ENCODE measurements around the gene WNK2. TPM values are rescaled to one million over a fixed set of nuclear protein-coding genes. Genes with fewer than 3 reads are reported as not detected.

Gene WNK2
- total and polyA plus RNA-seq, 2 of the 4 experiments (the other 2 are of a cell fraction), result not detected

GRCh38 chr9:93188426-93189368 is 4.8 kb downstream of the WNK2 start:
- intact Hi-C loops (cut with micrococcal nuclease), result no loop called here
- ChIA-PET POLR2A (ENCODE audit: unreplicated experiment) (no interaction called here), CTCF (interaction anchor here (0.9 kb wide), 1 partner anchor 31 kb away, joined by 4 read pairs; no protein-coding TSS in a partner anchor)
- no TSS peak for BruUV-seq (replicated peaks)
- Histone ChIP-seq H3K4me3 (ENCODE audit: insufficient read depth, low read depth, low read length) (no peak overlapping the region), H2AFZ (replicated peaks; ENCODE audit: low read length, poor library complexity) (no peak overlapping the region), H3K36me3 (ENCODE audit: control insufficient read depth, insufficient read depth, low read length) (no peaks in the 10 kb centered on the region), H4K5ac (ENCODE audit: low read depth, low read length) (no peak overlapping the region), H4K91ac (ENCODE audit: insufficient read depth, low read depth, low read length) (no peak overlapping the region), H4K8ac (ENCODE audit: low read depth in 2 of 2, low read length in 2 of 2) (no peak overlapping the region), H3K9me1 (ENCODE audit: insufficient read depth, low read length) (no peaks in the 10 kb centered on the region), H3K4me1 (ENCODE audit: control insufficient read depth, insufficient read depth, low read length) (no peaks in the 10 kb centered on the region), H3K18ac (ENCODE audit: low read depth, low read length) (no peak overlapping the region), H3K9me3 (ENCODE audit: control insufficient read depth, insufficient read depth, low read length) (no peaks in the 10 kb centered on the region), H2BK15ac (ENCODE audit: low read depth, low read length) (no peak overlapping the region), H3K4me2 (ENCODE audit: low read depth, low read length) (no peak overlapping the region), H3K4ac (ENCODE audit: low read depth, low read length) (no peak overlapping the region), H3K56ac (ENCODE audit: extremely low read depth, insufficient read depth, low read length) (no peak overlapping the region), H2BK5ac (ENCODE audit: low read depth, low read length, poor library complexity, severe bottlenecking) (no peak overlapping the region), H2AK9ac (replicated peaks; ENCODE audit: low read depth, low read length, poor library complexity) (no peak overlapping the region), H3K14ac (replicated peaks; ENCODE audit: low read depth, low read length) (no peak overlapping the region), H4K20me1 (ENCODE audit: insufficient read depth, low read length) (no peaks in the 10 kb centered on the region), H3K27me3 (ENCODE audit: control insufficient read depth, insufficient read depth, low read length) (peaks cover 49% of the 10 kb centered on the region), H3K9ac (ENCODE audit: low read depth, low read length) (no peak overlapping the region), H2AK5ac (ENCODE audit: low read depth, low read length) (no peak overlapping the region), H3K79me1 (ENCODE audit: low read depth in 1 of 2, low read length in 2 of 2) (no peaks in the 10 kb centered on the region), H2BK20ac (ENCODE audit: low read depth, low read length) (no peak overlapping the region), H3K27ac (ENCODE audit: insufficient read depth, low read length) (no peak overlapping the region), H3K23ac (ENCODE audit: low read depth, low read length) (no peak overlapping the region), H2BK120ac (ENCODE audit: low read depth, low read length) (no peak overlapping the region)
- dilution Hi-C loops (cut with HindIII; ENCODE audit: low sequenced_read_pairs, unreplicated experiment), result no loop called here
- DNase-seq (no peak), ATAC-seq (ENCODE audit: low read depth) (no peak)
- TF ChIP-seq USF2 (IDR thresholded peaks at IDR 0.05; ENCODE audit: low read depth, low read length) (no peak), MAFK (IDR thresholded peaks at IDR 0.05; ENCODE audit: low read depth, low read length) (no peak), MAZ (IDR thresholded peaks at IDR 0.05; ENCODE audit: borderline replicate concordance, low read depth, low read length) (no peak), BHLHE40 (IDR thresholded peaks at IDR 0.05; ENCODE audit: low read depth, low read length) (no peak), RCOR1 (IDR thresholded peaks at IDR 0.05; ENCODE audit: insufficient replicate concordance, low read length) (no peak), FOS (IDR thresholded peaks at IDR 0.05; ENCODE audit: low read depth, low read length) (no peak)
- WGBS, 2 experiments (ENCODE audit: extremely low coverage in 2 of 2, insufficient read length in 1 of 2), result no CpG with 5 or more reads among the region's 14 CpGs
- in situ Hi-C loops (cut with MboI; ENCODE audit: low sequenced_read_pairs), result no loop called here

Measured in IMR-90 (cell line).